Right lobe of liver (tissue), 4 donors: ENCODE results near the gene ADGRG3.

Source experiments
- POLR2A ChIP-seq: fragments of 450-650 bp; IDR thresholded peaks from one replicate; pipeline ENCODE4 v1.6.1; 2017; ENCODE audit warnings: antibody characterized with exemption, mild to moderate bottlenecking
- TF ChIP-seq, protein P1 (sequence below), 4 donors: fragments of 200-600 bp in 3 of 4; fragments of 450-650 bp in 1 of 4; IDR thresholded peaks; one replicate each; pipeline versions ENCODE4 v1.5.1 to v1.8.0; 2016 to 2022; ENCODE audit warnings: antibody characterized with exemption in 4 of 4, mild to moderate bottlenecking in 2 of 4
- donor health status: DM: no; HTN: no; CAD: no.
- donor health status: DM: no; HTN: no; CAD: no.
- donor health status: DM: no; HTN: yes; CAD: no.

DNA sequence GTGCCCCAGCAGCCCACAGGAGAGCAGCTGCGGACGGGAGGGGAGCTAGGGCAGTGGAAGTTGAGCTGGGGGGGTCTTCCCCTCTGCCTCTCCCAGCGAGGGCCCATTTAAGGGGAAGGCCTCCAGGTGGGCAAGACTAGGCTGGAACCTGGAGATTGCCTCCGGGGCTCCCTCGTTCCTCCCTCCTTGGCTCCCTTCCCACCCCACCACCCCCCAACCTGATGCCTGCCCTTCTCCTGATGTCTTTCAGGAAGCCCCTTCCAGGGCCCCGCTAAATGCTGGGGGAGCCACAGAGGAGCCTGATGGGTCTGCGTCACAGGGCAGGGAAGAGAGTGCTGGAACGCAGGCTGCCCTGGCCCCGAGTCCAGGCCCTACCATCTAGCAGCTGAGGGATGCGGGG, 22.9 kb upstream of the ADGRG3 start:
- TF ChIP-seq, protein P1, sequence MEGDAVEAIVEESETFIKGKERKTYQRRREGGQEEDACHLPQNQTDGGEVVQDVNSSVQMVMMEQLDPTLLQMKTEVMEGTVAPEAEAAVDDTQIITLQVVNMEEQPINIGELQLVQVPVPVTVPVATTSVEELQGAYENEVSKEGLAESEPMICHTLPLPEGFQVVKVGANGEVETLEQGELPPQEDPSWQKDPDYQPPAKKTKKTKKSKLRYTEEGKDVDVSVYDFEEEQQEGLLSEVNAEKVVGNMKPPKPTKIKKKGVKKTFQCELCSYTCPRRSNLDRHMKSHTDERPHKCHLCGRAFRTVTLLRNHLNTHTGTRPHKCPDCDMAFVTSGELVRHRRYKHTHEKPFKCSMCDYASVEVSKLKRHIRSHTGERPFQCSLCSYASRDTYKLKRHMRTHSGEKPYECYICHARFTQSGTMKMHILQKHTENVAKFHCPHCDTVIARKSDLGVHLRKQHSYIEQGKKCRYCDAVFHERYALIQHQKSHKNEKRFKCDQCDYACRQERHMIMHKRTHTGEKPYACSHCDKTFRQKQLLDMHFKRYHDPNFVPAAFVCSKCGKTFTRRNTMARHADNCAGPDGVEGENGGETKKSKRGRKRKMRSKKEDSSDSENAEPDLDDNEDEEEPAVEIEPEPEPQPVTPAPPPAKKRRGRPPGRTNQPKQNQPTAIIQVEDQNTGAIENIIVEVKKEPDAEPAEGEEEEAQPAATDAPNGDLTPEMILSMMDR (IDR thresholded peaks at IDR 0.05): no peak
- no peak for TF ChIP-seq POLR2A
